ENCODE results near the gene CACNG5.

Gene CACNG5

GRCh38 chr17:66819466-66819865, 15.5 kb upstream of the CACNG5 start:
- DNase-seq: no peak
- Histone ChIP-seq H3K9me3 (peaks cover 0 to 16% (median 0%) of the 10 kb centered on the region in 3 donors), H3K27ac (no peak overlapping the region), H3K4me1 (no peaks in the 10 kb centered on the region), H3K36me3 (no peaks in the 10 kb centered on the region), H3K27me3 (peaks cover 0 to 17% of the 10 kb centered on the region in 2 donors), H3K4me3 (no peak overlapping the region)
- intact Hi-C loops (cut with DNase I; ENCODE audit: low total_unique reads): no loop called here
- no peak for TF ChIP-seq CTCF (IDR thresholded peaks at IDR 0.05)

GRCh38 chr17:66822009-66822408, 12.9 kb upstream of the CACNG5 start:
- H3K9me3 ChIP-seq: peaks cover 0 to 13% (median 3%) of the 10 kb centered on the region in 3 donors
- DNase-seq: no peak
- H3K27me3 ChIP-seq: peaks cover 0 to 19% of the 10 kb centered on the region in 2 donors
- no peak overlapping the region for H3K27ac ChIP-seq
- no peak overlapping the region for H3K4me3 ChIP-seq
- TF ChIP-seq CTCF (IDR thresholded peaks at IDR 0.05): no peak
- intact Hi-C loops (cut with DNase I; ENCODE audit: low total_unique reads): no loop called here
- H3K4me1 ChIP-seq: no peaks in the 10 kb centered on the region
- no peaks in the 10 kb centered on the region for H3K36me3 ChIP-seq

- intact Hi-C loops (cut with DNase I; ENCODE audit: low total_unique reads): no loop called here
- no peak for TF ChIP-seq CTCF (IDR thresholded peaks at IDR 0.05)
These were observed 8.1 kb upstream of the CACNG5 start for GRCh38 chr17:66826856-66827255.

GRCh38 chr17:66829386-66829864, 5.5 kb upstream of the CACNG5 start:
- TF ChIP-seq CTCF (IDR thresholded peaks at IDR 0.05): no peak
- Histone ChIP-seq H3K27me3 (peaks cover 0 to 25% of the 10 kb centered on the region in 2 donors), H3K4me3 (no peak overlapping the region), H3K9me3 (peaks cover 0 to 3% (median 0%) of the 10 kb centered on the region in 3 donors), H3K27ac (no peak overlapping the region), H3K36me3 (no peaks in the 10 kb centered on the region), H3K4me1 (peaks cover 0 to 4% (median 0%) of the 10 kb centered on the region in 4 donors)
- DNase-seq: peak; percentile 27 to 35
- intact Hi-C loops (cut with DNase I; ENCODE audit: low total_unique reads): no loop called here

More at GRCh38 chr17:66826856-66827255, 8.1 kb upstream of the CACNG5 start:
- H3K27ac ChIP-seq: no peak overlapping the region
- H3K36me3 ChIP-seq: no peaks in the 10 kb centered on the region
- DNase-seq: no peak
- peaks cover 0 to 26% of the 10 kb centered on the region in 2 donors for H3K27me3 ChIP-seq
- H3K4me1 ChIP-seq: peaks cover 0 to 4% (median 0%) of the 10 kb centered on the region in 4 donors
- peaks cover 0 to 3% (median 0%) of the 10 kb centered on the region in 3 donors for H3K9me3 ChIP-seq
- no peak overlapping the region for H3K4me3 ChIP-seq

- H3K4me1 ChIP-seq: peaks cover 0 to 6% (median 0%) of the 10 kb centered on the region in 4 donors
- H3K36me3 ChIP-seq: no peaks in the 10 kb centered on the region
- DNase-seq: peak in 1 of 2 donors; percentile 31
- H3K4me3 ChIP-seq: no peak overlapping the region
- intact Hi-C loops (cut with DNase I; ENCODE audit: low total_unique reads): no loop called here
- peaks cover 0 to 27% of the 10 kb centered on the region in 2 donors for H3K27me3 ChIP-seq
- no peak for TF ChIP-seq CTCF (IDR thresholded peaks at IDR 0.05)
- H3K9me3 ChIP-seq: peaks cover 0 to 3% (median 0%) of the 10 kb centered on the region in 3 donors
- H3K27ac ChIP-seq: no peak overlapping the region
These were observed 5.0 kb upstream of the CACNG5 start for GRCh38 chr17:66829883-66830282.
